Measurements from ENCODE around the gene CHCHD3.
A peak's percentile ranks its signal among the peaks of the same experiment; 100 is the strongest.
"Not testable (repeated sequence)": the region's sequence is repeated elsewhere in the genome, so short reads cannot be mapped to it uniquely, and the experiment has no call there.

The CHCHD3 gene

DNA sequence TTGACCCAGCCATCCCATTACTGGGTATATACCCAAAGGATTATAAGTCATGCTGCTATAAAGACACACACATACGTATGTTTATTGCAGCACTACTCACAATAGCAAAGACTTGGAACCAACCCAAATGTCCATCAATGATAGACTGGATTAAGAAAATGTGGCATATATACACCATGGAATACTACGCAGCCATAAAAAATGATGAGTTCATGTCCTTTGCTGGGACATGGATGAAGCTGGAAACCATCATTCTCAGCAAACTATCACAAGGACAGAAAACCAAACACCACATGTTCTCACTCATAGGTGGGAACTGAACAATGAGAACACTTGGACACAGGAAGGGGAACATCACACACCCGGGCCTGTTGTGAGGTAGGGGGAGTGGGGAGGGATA lies 179.6 kb downstream of the CHCHD3 start:
- DNase-seq (ENCODE audit: low read depth in 2 of 2) = not testable (repeated sequence)

DNA sequence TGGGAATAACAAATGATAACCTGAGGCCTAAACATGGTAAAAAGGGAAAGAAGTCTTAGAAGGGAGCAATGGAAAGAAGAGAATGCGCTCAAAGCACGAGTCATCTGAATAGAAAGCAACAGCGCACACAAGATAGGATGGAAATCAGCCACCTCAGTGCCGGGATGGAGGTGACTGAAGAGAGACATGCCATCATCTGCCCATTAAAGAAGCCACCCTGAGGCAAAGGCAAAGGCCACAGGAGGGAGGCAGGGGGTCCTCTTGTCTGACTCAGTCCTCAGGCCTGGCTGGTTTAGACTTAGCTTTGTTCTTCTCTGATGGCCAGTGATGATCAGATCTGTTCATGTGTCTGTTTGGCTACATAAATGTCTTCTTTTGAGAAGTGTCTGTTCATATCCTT lies 180.6 kb downstream of the CHCHD3 start:
- DNase-seq (ENCODE audit: low read depth in 2 of 2) = no peak

DNA sequence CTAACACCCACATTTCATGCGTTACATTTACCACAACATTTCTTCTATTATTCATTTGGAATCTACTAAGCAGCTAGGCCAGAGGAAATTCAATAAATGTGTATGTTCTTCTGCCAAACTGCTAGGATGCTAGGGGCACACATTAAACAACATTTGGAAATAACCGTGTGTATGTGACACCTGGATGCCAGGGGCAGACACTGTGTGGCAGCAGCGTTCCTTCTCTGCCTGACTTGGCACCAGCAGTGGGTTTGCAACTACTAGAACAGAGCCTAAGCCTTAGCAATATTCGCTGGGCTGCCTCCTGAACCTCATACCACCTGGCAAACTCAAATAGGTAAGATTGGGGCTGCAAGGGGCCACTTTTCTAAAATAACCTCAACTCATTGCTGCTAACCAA lies 182.1 kb downstream of the CHCHD3 start:
- DNase-seq (ENCODE audit: low read depth in 2 of 2) = no peak

DNA sequence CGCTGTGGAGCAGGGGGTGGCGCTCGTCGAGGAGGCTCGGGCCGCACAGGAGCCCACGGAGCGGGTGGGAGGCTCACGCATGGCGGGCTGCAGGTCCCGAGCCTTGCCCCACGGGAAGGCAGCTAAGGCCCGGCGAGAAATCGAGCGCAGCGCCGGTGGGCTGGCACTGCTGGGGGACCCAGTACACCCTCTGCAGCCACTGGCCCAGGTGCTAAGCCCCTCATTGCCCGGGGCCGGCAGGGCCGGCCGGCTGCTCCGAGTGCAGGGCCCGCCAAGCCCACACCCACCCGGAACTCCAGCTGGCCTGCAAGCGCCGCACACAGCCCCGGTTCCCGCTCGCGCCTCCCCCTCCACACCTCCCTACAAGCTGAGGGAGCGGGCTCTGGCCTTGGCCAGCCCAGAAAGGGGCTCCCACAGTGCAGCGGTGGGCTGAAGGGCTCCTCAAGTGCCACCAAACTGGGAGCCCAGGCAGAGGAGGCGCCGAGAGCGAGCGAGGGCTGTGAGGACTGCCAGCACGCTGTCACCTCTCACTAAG lies 183.2 kb downstream of the CHCHD3 start:
- not testable (repeated sequence) for DNase-seq (ENCODE audit: low read depth in 2 of 2)

DNA sequence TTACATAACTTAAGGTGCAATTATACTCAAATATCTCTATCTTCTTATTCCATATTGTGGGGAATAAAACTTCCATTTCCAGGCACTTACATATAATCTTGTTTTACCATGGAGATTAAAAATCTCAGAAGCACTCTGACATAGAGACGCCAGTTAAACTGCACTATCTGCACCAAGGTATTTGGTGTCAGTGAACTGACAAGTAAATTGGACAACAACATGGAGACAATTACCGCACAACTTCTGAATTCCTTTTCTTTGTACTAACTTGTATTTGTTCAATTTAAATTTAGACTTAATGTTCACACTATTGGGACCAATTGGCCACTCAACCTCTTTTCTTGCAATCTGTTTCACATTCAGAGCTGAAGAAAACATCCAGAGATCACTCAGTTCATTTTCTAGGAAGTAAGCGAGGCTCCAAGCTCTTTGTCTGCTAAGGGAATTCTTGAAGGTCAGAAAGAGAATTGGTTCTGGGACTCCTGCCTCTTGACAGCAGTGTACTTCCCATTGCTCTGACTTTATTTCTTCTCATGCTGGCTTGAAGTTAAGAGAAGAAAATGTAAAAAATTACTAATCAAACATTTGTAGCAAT lies 184.7 kb downstream of the CHCHD3 start:
- DNase-seq (ENCODE audit: low read depth in 2 of 2) = no peak

DNA sequence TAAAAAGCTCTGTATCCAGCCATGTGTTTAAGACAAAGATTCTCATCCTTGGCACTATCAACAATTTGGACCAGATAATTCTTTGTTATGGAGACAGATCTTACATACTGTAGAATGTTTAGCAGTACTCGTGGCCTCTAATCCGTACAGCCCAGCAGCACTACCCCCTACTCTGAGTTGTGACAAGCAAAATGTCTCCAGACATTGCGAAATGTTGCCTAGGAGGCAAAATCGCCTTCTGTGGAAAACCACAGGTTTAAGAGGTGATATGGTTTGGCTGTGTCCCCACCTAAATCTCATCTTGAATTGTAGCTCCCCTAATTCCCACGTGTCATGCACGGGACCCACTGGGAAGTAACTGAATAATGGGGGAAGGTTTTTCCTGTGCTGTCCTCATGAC lies 186.7 kb downstream of the CHCHD3 start:
- DNase-seq (ENCODE audit: low read depth in 2 of 2) = no peak

DNA sequence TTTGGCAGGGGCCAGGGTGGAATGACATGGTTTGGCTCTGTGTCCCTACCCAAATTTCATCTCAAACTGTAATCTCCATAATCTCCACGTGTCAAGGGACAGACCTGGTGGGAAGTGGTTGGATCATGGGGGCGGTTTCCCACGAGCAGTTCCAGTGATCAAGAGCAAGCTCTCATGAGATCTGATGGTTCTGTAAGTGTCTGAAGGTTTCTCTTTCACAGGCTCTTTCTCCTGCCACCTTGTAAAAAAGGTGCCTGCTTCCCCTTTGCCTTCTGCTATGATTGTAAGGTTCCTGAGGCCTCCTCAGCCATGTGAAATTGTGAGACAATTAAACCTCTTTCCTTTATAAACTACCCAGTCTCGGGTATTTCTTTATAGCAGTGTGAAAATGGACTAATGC lies 188.3 kb downstream of the CHCHD3 start:
- DNase-seq (ENCODE audit: low read depth in 2 of 2) = no peak

DNA sequence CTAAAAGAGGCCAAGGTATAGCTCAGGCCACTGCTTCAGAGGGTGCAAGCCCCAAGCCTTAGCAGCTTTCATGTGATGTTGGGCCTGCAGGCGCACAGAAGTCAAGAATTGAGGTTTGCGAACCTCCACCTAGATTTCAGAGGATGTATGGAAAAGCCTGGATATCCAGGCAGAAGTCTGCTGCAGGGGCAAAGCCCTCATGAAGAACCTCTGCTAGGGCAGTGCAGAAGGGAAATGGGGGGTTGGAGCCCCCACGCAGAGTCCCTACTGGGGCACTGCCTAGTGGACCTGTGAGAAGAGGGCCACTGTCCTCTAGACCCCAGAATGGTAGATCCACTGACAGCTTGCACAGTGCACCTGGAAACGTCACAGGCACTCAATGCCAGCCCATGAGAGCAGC lies 189.1 kb downstream of the CHCHD3 start:
- not testable (repeated sequence) for DNase-seq (ENCODE audit: low read depth in 2 of 2)

DNA sequence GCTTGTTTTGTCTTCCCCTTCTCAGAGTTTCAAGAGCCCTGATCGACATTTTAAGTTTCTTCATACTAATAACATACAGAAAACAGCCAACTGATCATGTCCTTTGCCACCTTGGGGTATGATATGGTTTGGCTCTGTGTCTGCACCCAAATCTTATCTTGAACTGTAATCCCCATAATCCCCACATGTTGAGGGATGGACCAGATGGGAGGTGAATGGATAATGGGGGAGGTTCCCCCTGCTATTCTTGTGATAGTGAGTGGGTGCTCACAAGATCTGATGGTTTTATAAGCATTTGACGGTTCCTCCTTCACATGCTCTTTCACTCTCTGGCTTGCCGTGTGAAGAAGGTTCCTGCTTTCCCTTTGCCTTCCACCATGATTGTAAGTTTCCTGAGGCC lies 190.3 kb downstream of the CHCHD3 start:
- DNase-seq (ENCODE audit: low read depth in 2 of 2) = no peak

DNA sequence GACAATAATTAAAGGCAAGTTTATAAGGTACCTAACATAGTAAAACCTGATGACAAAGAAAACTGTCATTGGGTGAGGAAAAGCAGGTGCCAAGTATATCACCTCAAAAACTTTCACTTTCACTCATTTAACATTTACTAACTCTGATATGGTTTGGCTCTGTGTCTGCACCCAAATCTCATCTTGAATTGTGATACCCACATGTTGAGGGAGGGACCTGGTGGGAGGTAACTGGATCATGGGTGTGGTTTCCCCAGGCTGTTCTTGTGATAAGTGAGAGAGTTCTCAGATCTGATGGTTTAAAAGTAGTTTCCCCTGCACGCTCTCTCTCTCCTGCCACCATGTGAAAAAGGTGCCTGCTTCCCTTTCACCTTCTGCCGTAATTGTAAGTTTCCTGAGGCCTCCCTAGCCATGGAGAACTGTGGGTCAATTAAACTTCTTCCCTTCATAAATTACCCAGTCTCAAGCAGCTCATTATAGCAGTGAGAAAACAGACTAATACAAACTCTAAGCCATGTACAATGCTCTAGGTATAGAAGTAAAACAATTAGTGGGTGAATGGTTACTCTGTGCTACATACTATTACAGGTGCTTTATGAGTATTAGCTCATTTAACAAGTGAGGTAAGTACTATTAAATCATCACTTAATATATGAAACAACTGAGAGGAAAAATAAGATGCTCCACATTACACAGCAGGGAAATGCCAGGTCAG lies 199.0 kb downstream of the CHCHD3 start:
- peak; percentile 1 to 4 for DNase-seq (ENCODE audit: low read depth in 2 of 2)

DNA sequence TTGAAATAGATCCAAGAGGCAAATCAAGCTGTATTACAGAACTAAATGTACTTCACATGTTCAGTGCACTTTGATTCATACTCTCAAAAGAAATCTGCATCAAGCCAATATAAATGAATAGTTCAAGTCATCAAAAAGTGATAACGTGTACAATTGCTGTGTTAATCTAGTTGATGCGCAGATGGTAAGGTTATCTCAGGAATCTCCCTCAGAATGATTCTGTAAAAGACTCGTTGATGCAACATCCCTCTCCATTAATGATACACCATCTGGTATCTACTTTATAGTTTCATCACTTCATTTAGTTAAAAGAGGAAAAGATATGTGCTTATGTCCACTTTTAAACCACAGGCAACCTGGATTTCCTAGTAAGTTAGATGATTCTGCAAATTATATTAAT lies 200.6 kb downstream of the CHCHD3 start:
- no peak for DNase-seq (ENCODE audit: low read depth in 2 of 2)

DNA sequence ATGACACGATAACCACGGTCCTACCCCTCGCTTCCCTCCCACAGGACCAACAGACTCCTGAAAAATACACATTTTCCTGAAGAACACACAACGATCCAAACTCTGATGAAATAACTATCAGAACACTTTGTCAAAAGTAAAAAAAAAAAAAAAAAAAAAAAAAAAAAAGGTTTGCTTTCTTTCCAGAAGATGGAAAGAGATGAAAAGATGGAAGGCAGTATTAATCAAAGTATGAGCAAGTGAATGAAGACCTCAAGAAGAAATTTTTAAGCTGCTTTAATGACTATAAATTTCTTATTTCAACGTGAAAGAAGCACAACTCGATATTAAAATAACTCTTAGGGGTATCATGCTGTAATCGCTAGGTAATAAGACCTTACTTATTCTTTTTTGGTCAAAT lies 202.3 kb downstream of the CHCHD3 start:
- DNase-seq (ENCODE audit: low read depth in 2 of 2) = no peak

DNA sequence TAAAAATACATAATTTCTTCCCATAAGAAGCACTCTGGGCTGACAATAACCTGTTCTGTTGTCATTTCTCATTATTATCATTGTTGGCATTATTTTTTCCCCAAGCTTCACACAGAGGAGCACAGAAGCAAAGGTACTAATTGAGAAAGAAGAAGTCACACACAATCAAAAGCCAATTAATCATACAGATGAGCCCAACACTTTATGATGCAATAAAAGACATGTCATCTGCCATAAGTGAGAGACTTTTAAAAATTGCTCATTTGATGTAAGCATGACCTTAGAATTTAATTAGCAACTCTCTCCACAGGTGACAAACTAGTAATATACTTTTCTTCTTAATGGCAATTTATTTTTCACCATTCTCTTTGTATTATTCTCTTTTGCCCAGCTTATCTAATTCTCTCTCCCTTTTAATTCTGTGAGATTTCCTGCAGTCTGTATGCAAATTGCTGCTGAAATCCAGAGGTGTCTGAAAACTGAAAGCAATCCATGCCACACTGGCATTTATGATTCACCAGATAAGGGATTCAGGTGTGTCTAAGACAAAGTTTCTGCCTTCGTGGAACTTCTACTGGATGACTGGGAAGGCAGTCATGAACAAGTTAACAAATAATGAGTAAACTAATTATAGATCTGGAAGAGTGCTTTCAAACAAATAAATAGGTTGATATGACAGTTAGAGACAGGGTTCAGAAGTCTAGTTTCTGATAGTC lies 203.5 kb downstream of the CHCHD3 start:
- no peak for DNase-seq (ENCODE audit: low read depth in 2 of 2)

DNA sequence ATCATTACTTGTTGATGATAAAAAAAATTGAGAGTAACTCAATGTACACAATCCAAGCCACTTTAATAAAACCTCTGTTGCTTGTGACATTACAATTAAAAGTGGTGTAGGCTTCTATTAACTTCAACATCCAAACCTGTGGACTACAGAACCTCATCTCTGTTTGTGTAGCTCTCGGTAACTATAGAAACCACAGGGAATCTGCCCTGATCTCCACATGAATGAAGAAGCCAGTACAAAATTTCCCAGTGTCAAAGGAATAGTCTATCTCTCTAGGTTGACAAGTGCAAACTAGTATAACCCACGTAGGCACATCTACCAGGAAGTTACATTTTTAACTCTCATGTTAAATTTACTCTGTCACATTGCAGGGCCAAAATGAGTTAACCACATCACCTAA lies 204.3 kb downstream of the CHCHD3 start:
- no peak for DNase-seq (ENCODE audit: low read depth in 2 of 2)

DNA sequence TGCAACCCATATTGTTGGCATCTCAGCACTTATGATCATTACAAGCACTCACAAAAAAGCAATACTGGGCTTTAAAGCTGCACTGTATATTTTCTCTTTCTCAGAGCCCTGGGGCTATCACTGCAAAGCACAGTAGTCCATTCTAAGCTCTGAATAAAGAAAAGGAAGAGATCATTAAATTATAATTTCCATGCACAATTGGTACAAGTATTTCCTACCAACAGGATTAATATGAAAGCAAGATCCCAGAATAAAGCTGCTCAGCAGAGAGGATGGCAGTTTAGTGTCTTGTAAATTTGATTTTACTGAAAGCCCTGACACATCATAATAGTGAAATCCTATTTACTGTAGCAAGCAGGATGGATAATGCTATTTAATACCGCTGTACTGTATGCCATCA lies 205.3 kb downstream of the CHCHD3 start:
- DNase-seq (ENCODE audit: low read depth in 2 of 2) = no peak

DNA sequence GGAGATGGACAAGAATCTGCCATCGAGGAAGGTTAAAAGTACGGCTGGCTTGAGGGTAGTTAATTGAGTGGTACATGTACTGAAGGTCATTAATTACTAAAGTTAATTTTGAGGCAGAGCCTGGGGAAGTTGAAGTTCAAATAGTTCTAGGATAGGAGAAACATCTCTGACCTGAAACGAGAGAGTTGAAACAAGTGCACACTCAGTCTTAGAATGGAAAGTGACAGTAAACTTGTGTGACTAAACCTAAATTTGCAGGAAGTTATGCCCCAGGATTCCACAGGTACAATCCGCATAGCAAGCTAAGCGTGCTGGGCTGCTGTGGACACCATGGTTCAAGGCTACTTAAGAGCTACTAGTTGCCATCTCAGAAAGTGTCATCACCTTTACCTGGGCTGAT lies 209.9 kb downstream of the CHCHD3 start:
- DNase-seq (ENCODE audit: low read depth in 2 of 2) = no peak

DNA sequence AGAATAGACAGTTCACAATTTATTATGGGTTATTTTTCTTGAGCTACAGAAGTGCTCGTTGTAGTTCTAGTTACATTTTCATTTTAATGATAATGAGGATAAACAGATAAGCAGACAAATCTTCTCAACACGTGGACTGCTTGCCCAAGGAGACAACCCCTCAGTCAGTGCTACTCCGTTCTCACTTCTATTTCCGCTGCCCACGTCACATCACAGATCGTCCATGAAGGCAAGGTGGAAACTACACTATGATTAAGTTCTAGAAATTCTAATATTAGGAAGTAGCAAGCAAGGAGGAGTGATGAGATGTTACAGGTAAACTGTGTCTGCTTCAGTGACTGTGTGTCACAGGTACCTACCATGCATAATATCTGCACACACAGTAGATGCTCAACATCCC lies 210.5 kb downstream of the CHCHD3 start:
- no peak for DNase-seq (ENCODE audit: low read depth in 2 of 2)

DNA sequence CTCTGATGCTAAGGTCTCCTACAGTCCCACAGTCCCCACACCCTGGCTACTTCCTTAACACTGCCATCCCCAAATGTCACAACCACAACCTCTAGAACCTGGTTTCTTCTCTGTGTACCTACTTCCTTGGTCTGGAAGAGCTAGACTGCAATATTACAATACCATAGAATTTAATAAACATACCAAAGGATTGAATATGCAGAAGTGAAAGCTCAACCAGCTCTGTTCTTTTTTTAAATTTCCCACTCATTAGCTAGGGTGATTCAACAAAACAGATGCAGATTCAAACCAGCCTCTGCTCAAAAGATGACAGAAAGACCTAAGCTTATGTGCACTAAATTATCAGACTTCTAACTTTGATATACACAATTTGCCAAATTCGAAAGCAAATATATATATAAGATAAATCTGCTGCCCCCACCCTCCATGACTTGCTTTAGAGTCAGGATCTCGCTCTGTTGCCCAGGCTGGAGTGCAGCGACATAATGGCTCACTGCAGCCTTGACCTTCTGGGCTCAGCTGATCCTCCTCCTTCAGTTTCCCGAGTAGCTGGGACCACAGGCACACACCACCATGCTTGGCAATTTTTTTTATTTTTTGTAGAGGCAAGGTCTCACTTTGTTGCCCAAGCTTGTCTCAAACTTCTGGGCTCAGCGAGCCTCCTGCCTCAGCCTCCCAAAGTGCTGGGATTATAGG lies 212.6 kb downstream of the CHCHD3 start:
- no peak for DNase-seq (ENCODE audit: low read depth in 2 of 2)

DNA sequence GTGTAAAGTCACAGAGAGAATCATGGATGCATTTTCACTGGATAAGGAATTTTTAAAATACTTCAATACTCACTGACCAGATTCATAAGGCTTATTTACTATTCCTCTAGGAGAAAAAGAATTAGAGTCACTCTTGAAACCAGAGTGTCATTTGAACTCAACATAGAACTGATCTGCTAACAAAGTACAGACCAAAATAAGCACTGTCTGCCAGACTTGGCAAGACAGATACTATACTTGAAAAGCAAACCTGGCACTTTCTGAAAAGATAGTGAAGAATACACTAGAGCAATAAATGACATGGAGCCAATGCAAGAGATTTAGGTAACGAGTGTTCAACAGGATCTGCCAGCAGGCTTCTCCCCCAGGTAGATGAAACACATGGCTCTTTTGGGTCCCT lies 215.3 kb downstream of the CHCHD3 start:
- DNase-seq (ENCODE audit: low read depth in 2 of 2) = no peak

DNA sequence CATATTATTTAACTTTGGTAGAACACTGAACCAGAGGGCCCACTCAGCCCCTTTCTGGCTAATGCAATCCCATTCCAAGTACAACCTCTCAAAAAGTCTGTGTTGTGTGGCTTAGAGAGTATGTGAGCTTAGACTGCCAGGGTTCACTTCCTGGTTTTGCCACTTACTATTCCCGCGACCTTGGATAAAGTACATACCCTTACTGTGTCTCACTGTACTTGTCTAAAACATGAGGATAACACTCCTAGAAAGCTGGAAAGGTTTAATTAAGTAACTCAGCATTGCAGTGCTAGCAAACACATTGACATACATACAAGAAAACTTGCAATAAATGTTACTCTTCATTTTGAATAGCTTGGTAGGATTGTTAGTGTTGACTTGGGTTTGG lies 215.8 kb downstream of the CHCHD3 start:
- no peak for DNase-seq (ENCODE audit: low read depth in 2 of 2)

DNA sequence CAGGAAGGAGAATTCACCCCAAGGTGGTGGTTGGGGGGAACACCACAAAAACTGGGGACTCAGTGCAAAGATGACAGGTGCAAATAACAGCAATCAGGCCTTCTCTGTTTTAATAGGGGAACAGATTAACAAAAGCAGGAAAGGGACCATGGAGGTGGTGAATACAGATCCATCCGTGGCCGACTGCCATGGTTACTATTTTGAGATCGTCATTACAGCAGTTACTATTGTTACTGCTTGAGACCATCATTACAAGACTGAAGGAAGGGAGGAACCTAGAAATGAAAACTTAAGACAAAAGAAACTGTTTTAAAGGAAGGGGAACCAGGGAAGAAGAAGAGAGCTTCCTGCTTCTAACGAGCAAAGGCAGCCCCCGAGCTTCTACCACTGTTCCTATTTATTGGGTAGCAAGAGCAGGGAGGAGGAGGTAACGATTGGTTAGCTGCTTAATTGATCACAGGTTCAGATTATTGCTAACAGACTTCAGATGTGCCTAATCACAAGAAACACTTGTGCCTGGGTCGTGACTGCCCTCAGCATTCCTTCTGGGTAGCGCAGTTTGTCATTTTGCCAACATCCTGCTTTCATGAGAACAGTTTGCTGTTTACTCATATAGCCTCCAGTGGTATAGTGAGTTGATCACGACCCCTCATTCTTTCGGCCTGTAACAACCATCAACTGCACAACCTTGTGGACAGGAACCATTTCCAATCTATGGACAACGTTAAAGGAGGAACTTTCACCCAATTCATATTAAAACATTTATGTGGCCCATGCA lies 216.3 kb downstream of the CHCHD3 start:
- DNase-seq (ENCODE audit: low read depth in 2 of 2) = no peak
